Endothelial cell (in vitro differentiated cells): Measurements from ENCODE around the gene C21orf58. TPM values are rescaled to one million over a fixed set of nuclear protein-coding genes. Genes with fewer than 3 reads are reported as not detected.
A peak's percentile ranks its signal among the peaks of the same experiment; 100 is the strongest.

Source experiments
- DNase-seq: peaks from one replicate; pipeline ENCODE4 v3.0.0; 2021; ENCODE audit warnings: low spot score
- H3K27ac Mint-ChIP-seq: one replicate; pipeline ENCODE4 v1.8.0; 2021; ENCODE audit warnings: mixed read lengths, inconsistent platforms; ENCODE audit not compliant: unreplicated experiment
- H3K27me3 Mint-ChIP-seq: one replicate; pipeline ENCODE4 v1.8.0; 2021; ENCODE audit warnings: mild to moderate bottlenecking, moderate library complexity, mixed read lengths, inconsistent platforms; ENCODE audit not compliant: unreplicated experiment
- H3K36me3 Mint-ChIP-seq: one replicate; pipeline ENCODE4 v1.8.0; 2021; ENCODE audit warnings: mild to moderate bottlenecking, low read depth, mixed read lengths, inconsistent platforms; ENCODE audit not compliant: unreplicated experiment
- H3K4me1 Mint-ChIP-seq: one replicate; pipeline ENCODE4 v1.8.0; 2021; ENCODE audit warnings: mild to moderate bottlenecking, mixed read lengths, inconsistent platforms; ENCODE audit not compliant: unreplicated experiment
- H3K4me3 Mint-ChIP-seq: one replicate; pipeline ENCODE4 v1.8.0; 2021; ENCODE audit warnings: mild to moderate bottlenecking, mixed read lengths, inconsistent platforms; ENCODE audit not compliant: unreplicated experiment
- H3K9me3 Mint-ChIP-seq: one replicate; pipeline ENCODE4 v1.8.0; 2021; ENCODE audit warnings: mixed read lengths, inconsistent platforms; ENCODE audit not compliant: unreplicated experiment
- CTCF ChIP-seq: fragments of 200-600 bp; sonication (generic); IDR thresholded peaks from one replicate; pipeline ENCODE4 v1.5.0; 2021; ENCODE audit warnings: antibody characterized with exemption; ENCODE audit not compliant: unreplicated experiment
- total RNA-seq: library from RNA; stranded (reverse); fragmentation: NEBNext Ultra II Directional; extraction: Animal tissue kit (Norgen Biotek cat#: 25700); gene quantifications from one replicate; pipeline ENCODE4 v1.2.1, GENCODE V29; 2021; ENCODE audit not compliant: unreplicated experiment

Gene C21orf58
- total RNA-seq, 1 donor from 2014 or later, result 5.9 TPM

DNA sequence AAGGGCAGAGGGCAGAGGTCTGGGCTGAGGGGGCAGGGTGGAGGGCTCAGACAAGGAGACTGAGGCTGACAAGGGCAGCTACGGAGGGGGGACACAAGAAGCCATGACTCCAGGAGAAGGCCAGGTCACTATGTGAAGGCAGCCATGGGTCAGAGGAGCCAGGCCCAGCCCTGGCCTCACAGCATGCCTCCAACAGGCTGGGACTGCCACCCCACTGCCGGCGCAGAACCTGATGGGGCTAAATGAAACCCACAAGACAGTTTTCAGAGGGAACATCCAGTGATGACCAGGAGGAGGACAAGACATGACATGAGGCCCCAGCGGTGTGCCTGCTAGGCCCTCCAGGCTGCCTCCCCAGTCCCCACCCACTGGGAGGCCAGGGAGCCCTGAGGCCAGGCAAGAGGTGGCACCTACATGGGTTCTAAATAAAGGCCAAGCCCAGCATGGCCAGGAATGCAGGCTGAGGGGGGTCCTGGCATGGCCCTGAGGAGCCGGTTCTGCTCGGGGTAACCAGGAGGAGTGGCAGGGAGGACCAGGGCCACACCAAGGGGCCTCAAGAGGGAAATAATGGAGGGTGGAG lies 67.8 kb downstream of the C21orf58 start:
- TF ChIP-seq CTCF, result no peak
- H3K4me3 Mint-ChIP-seq, result no peak overlapping the region
- no peak overlapping the region for H3K27ac Mint-ChIP-seq
- no peak for DNase-seq
- peaks cover 50% of the 10 kb centered on the region for H3K36me3 Mint-ChIP-seq
- peaks cover 9% of the 10 kb centered on the region for H3K4me1 Mint-ChIP-seq
- no peaks in the 10 kb centered on the region for H3K9me3 Mint-ChIP-seq
- H3K27me3 Mint-ChIP-seq, result peaks cover 1% of the 10 kb centered on the region

GRCh38 chr21:46255166-46255565 lies 68.5 kb downstream of the C21orf58 start:
- DNase-seq, result no peak
- Mint-ChIP-seq H3K36me3 (peaks cover 54% of the 10 kb centered on the region), H3K9me3 (no peaks in the 10 kb centered on the region), H3K27me3 (peaks cover 1% of the 10 kb centered on the region), H3K27ac (no peak overlapping the region), H3K4me3 (peak overlapping the region; percentile 70), H3K4me1 (peaks cover 15% of the 10 kb centered on the region)
- no peak for TF ChIP-seq CTCF

DNA sequence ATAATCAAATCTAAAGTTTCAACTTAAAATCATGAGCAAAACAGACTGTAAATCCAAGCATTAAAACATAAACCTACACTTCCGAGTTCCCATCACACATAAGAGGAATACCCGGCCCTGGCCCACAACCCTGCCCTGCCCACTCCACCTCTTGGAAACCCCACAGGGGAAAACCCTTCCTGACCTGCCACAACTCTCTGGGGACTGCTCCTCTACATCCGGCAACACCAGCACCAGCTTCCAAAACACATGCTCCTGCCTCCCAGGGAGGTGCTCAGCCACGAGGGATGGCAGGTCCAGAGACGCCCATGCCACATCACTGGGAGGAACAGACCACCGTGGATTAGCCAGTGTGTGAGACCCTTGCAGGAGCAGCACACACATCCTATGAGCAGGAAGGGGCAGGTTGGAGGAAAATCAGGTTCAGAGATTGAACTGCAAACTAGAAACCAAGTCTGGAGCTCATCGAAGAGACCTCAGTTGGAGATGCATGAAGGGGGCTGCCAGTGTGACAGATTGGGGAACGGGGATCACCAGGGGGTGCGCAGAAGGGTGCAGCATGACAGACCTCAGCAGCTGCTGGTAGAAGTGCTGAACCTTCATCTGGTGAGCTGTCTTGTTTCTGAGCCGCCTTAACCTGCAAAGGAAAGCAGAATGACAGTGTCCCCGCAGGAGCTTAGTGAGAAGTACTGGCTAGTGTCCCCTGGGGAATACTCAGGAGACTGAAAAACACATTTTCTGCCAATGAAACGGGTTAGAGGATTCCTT lies 69.3 kb downstream of the C21orf58 start:
- H3K4me3 Mint-ChIP-seq, result peak overlapping the region; percentile 70
- H3K27ac Mint-ChIP-seq, result peak overlapping the region; percentile 59
- H3K9me3 Mint-ChIP-seq, result no peaks in the 10 kb centered on the region
- H3K27me3 Mint-ChIP-seq, result peaks cover 1% of the 10 kb centered on the region
- DNase-seq, result no peak
- no peak for TF ChIP-seq CTCF
- peaks cover 20% of the 10 kb centered on the region for H3K4me1 Mint-ChIP-seq
- peaks cover 62% of the 10 kb centered on the region for H3K36me3 Mint-ChIP-seq

GRCh38 chr21:46253610-46254124 lies 70.0 kb downstream of the C21orf58 start:
- peaks cover 1% of the 10 kb centered on the region for H3K27me3 Mint-ChIP-seq
- H3K4me3 Mint-ChIP-seq, result peak overlapping the region; percentile 62
- no peaks in the 10 kb centered on the region for H3K9me3 Mint-ChIP-seq
- no peak for DNase-seq
- H3K4me1 Mint-ChIP-seq, result peaks cover 20% of the 10 kb centered on the region
- H3K27ac Mint-ChIP-seq, result peak overlapping the region; percentile 59
- no peak for TF ChIP-seq CTCF
- H3K36me3 Mint-ChIP-seq, result peaks cover 64% of the 10 kb centered on the region

DNA sequence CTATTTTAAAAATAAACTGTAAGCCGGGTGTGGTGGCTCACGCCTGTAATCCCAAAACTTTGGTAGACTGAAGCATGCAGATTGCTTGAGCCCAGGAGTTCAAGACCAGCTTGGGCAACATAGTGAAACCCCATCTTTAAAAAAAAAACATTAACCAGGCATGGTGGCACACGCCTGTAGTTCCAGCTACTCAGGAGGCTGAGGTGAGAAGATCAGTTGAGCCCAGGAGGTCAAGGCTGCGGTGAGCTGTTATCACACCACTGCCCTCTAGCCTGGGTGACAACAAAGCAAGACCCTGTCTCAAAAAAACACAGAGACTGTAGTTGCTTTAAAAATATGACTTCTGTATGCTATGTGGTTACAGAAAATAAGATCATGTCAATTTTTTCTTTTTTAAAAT lies 70.8 kb downstream of the C21orf58 start:
- H3K27ac Mint-ChIP-seq, result no peak overlapping the region
- H3K4me1 Mint-ChIP-seq, result peaks cover 20% of the 10 kb centered on the region
- H3K9me3 Mint-ChIP-seq, result no peaks in the 10 kb centered on the region
- no peak for DNase-seq
- no peak overlapping the region for H3K4me3 Mint-ChIP-seq
- TF ChIP-seq CTCF, result no peak
- peaks cover 1% of the 10 kb centered on the region for H3K27me3 Mint-ChIP-seq
- peaks cover 65% of the 10 kb centered on the region for H3K36me3 Mint-ChIP-seq
